A673 (cell line): Measurements from ENCODE around the gene PTPRR. TPM values are rescaled to one million over a fixed set of nuclear protein-coding genes. Genes with fewer than 3 reads are reported as not detected.
A peak's percentile ranks its signal among the peaks of the same experiment; 100 is the strongest.

ENCODE experiments used
- BruUV-seq: library from RNA; stranded (reverse); fragments of 400-500 nt; replicated peaks from 2 replicates; lab custom pipeline; 2021; lab: Mats Ljungman, UMichigan
- CTCF ChIA-PET: fragments of 300-600 bp; sonication (Branson Sonifier 250); formaldehyde crosslinking; loops from one replicate; lab custom pipeline; 2022; ENCODE audit warnings: antibody characterized with exemption; lab: Charles Lee
- POLR2A ChIA-PET: fragments of 300-600 bp; sonication (Branson Sonifier 250); formaldehyde crosslinking; loops from one replicate; lab custom pipeline; 2022; ENCODE audit warnings: antibody characterized with exemption; ENCODE audit not compliant: low non-redundant PET; lab: Charles Lee
- DNase-seq: peaks from one replicate; pipeline ENCODE4 v3.0.0-alpha.2; 2015; ENCODE audit warnings: low spot score
- H3K27ac ChIP-seq: fragments of 200-600 bp; sonication (generic); 2 replicates; pipeline ENCODE4 v1.5.1; 2016; ENCODE audit warnings: mixed run types, low read depth, mild to moderate bottlenecking, mixed read lengths, antibody characterized with exemption, low read length; ENCODE audit not compliant: poor library complexity, severe bottlenecking
- H3K27me3 ChIP-seq: fragments of 200-600 bp; sonication (generic); replicated peaks from 2 replicates; pipeline ENCODE4 v1.6.1; 2017; ENCODE audit warnings: mixed run types, low read depth, mild to moderate bottlenecking, mixed read lengths, antibody characterized with exemption, low read length; ENCODE audit not compliant: insufficient read depth, poor library complexity
- H3K36me3 ChIP-seq: fragments of 200-600 bp; sonication (generic); 2 replicates; pipeline ENCODE4 v1.6.1; 2016; ENCODE audit warnings: mixed run types, mild to moderate bottlenecking, mixed read lengths, antibody characterized with exemption, low read length; ENCODE audit not compliant: insufficient read depth, poor library complexity, severe bottlenecking
- H3K4me1 ChIP-seq: fragments of 200-600 bp; sonication (generic); 2 replicates; pipeline ENCODE4 v1.6.1; 2017; ENCODE audit warnings: mixed run types, mild to moderate bottlenecking, mixed read lengths, antibody characterized with exemption, low read length; ENCODE audit not compliant: insufficient read depth, poor library complexity, severe bottlenecking
- H3K4me3 ChIP-seq: fragments of 200-600 bp; sonication (generic); 2 replicates; pipeline ENCODE4 v1.5.1; 2016; ENCODE audit warnings: low read depth, mixed run types, mild to moderate bottlenecking, mixed read lengths, low read length; ENCODE audit not compliant: poor library complexity, severe bottlenecking
- H3K9me3 ChIP-seq: fragments of 200-600 bp; sonication (generic); 2 replicates; pipeline ENCODE4 v1.6.1; 2016; ENCODE audit warnings: mixed run types, low read depth, mild to moderate bottlenecking, mixed read lengths, antibody characterized with exemption, low read length; ENCODE audit not compliant: poor library complexity, severe bottlenecking
- EZH2 ChIP-seq: fragments of 200-600 bp; sonication (generic); IDR thresholded peaks from 2 replicates; pipeline ENCODE4 v1.6.1; 2017; ENCODE audit warnings: borderline replicate concordance, low read depth, mild to moderate bottlenecking, mixed read lengths, antibody characterized with exemption, low read length; ENCODE audit not compliant: poor library complexity, severe bottlenecking
- intact Hi-C: fragments of 100-400 bp; cut with micrococcal nuclease; formaldehyde crosslinking; loops from one replicate; pipeline ENCODE4 v1.10.0; 2022; ENCODE audit not compliant: unreplicated experiment
- total RNA-seq: library from RNA; stranded (reverse); gene quantifications from 2 replicates; pipeline ENCODE4 v1.2.3, GENCODE V29; 2021
- TF ChIP-seq, protein P1 (sequence below): fragments of 300-800, 200-600 bp; sonication (generic); conservative IDR thresholded peaks from 2 replicates; pipeline ENCODE4 v1.5.1; 2017; ENCODE audit warnings: low read depth, mild to moderate bottlenecking, antibody characterized with exemption, low read length, moderate library complexity, mixed read lengths

Gene PTPRR
- total RNA-seq, 1 experiment from 2014 or later: not detected

DNA sequence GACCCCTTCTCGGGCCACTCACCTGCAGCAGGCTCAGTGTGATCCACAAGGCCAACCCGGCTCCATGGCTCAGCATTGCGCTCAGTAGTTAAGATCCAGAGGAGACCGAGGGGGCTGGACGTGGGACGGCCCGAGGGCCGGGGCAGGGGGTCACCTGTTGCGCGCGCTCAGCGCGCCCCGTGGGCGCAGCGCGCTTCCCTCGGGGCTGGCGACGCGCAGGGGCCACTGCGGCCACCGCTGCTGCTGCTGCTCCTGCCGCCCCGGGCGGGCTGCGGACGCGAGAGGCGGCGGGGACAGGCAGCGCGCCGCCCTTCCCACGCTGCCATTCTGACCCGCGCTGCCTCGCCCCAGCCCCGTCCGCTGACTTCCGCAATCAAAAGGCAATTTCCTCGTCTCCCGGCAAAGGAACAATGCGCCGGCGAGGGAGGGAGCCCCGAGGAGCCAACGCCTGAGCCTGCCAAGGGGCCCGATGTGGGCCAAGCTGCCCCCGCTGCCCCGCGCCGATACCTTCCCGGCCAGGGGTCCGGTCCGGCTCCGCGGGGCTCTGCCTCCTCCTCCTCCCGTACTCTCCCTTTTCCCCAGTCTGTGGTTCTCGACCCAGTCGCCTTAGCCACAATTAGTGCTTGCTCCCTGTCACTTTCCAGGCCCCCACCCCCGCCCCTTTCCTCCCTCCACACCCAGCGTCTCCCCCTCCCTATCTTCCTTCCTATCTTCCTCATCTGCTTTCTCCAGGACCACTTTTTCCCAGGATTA is 310.6 kb downstream of the PTPRR start:
- Histone ChIP-seq H3K27ac (no peak overlapping the region), H3K9me3 (no peaks in the 10 kb centered on the region), H3K4me3 (peak overlapping the region; percentile 42), H3K36me3 (no peaks in the 10 kb centered on the region), H3K4me1 (no peaks in the 10 kb centered on the region), H3K27me3 (peaks cover 27% of the 10 kb centered on the region)
- no peak for TF ChIP-seq EZH2
- TF ChIP-seq, protein P1, sequence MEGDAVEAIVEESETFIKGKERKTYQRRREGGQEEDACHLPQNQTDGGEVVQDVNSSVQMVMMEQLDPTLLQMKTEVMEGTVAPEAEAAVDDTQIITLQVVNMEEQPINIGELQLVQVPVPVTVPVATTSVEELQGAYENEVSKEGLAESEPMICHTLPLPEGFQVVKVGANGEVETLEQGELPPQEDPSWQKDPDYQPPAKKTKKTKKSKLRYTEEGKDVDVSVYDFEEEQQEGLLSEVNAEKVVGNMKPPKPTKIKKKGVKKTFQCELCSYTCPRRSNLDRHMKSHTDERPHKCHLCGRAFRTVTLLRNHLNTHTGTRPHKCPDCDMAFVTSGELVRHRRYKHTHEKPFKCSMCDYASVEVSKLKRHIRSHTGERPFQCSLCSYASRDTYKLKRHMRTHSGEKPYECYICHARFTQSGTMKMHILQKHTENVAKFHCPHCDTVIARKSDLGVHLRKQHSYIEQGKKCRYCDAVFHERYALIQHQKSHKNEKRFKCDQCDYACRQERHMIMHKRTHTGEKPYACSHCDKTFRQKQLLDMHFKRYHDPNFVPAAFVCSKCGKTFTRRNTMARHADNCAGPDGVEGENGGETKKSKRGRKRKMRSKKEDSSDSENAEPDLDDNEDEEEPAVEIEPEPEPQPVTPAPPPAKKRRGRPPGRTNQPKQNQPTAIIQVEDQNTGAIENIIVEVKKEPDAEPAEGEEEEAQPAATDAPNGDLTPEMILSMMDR: no peak
- CTCF ChIA-PET: no interaction called here
- DNase-seq: peak; percentile 18
- intact Hi-C loops: no loop called here
- POLR2A ChIA-PET: no interaction called here
- BruUV-seq: no TSS peak

DNA sequence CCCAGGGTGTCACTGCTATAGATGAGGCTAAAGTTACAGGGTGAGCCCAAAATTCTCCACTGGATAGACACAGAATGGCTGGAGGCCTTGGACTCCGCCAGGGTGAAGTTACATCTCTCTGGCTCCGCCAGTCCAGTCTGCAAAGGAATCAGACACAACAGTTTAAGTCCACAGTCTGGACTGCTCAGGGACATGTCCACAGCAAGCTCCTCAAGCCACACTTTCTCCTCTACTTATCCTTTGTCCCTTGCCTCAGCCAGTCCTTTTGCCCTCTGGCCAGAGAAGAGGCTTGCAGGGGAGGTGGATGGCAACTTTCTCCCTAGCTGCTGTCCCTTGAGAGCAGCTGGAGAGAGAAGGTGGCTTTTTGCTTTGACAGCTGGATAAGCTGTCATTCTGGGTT is 311.3 kb downstream of the PTPRR start:
- POLR2A ChIA-PET: no interaction called here
- BruUV-seq: no TSS peak
- Histone ChIP-seq H3K4me3 (peak overlapping the region; percentile 42), H3K27me3 (peaks cover 27% of the 10 kb centered on the region), H3K4me1 (no peaks in the 10 kb centered on the region), H3K9me3 (no peaks in the 10 kb centered on the region), H3K36me3 (no peaks in the 10 kb centered on the region), H3K27ac (no peak overlapping the region)
- TF ChIP-seq EZH2: no peak
- TF ChIP-seq, protein P1: no peak
- DNase-seq: no peak
- CTCF ChIA-PET: no interaction called here
- intact Hi-C loops: no loop called here

DNA sequence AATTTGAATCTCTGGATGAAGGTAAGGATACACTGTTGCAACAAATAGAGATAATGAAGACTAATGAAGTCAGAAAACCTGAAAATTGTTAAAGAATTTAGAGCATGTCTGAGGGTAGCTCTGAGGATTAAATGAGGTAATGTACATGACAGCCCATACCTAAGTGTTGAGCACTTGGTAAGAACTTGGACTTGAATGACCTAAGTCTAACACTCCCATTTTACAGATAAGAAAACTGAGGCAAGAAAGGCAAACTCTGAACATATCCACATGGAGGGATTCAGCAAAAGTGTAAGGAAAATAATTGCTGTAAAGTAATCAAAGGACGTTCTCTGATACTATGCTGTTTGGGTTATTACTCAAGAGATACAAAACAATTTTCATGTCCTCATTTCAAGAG is 312.4 kb downstream of the PTPRR start:
- no peaks in the 10 kb centered on the region for H3K9me3 ChIP-seq
- no peak for DNase-seq
- intact Hi-C loops: no loop called here
- ChIA-PET CTCF (no interaction called here), POLR2A (no interaction called here)
- BruUV-seq: no TSS peak
- H3K4me1 ChIP-seq: no peaks in the 10 kb centered on the region
- H3K4me3 ChIP-seq: no peak overlapping the region
- no peak overlapping the region for H3K27ac ChIP-seq
- TF ChIP-seq, protein P1: no peak
- no peak for TF ChIP-seq EZH2
- peaks cover 27% of the 10 kb centered on the region for H3K27me3 ChIP-seq
- no peaks in the 10 kb centered on the region for H3K36me3 ChIP-seq
